GOT3 (cell line): ENCODE results near the gene RBM44.
"Not testable (repeated sequence)": the region's sequence is repeated elsewhere in the genome, so short reads cannot be mapped to it uniquely, and the experiment has no call there.

Source experiments
- DNase-seq: peaks from one replicate; lab custom pipeline; 2025; ENCODE audit warnings: mixed read lengths; lab: John Stamatoyannopoulos, UW

Gene RBM44

DNA sequence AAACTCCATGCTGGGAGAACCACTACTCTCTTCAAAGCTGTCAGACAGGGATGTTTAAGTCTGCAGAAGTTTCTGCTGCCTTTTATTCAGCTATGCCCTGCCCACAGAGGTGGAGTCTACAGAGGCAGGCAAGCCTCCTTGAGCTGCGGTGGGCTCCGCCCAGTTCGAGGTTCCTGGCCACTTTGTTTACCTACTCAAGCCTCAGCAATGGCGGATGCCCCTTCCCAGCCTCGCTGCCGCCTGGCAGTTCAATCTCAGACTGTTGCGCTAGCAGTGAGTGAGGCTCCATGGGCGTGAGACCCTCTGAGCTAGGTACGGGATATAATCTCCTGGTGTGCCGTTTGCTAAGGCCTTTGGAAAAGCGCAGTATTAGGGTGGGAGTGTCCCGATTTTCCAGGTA, 50.4 kb downstream of the RBM44 start:
- DNase-seq, result not testable (repeated sequence)

DNA sequence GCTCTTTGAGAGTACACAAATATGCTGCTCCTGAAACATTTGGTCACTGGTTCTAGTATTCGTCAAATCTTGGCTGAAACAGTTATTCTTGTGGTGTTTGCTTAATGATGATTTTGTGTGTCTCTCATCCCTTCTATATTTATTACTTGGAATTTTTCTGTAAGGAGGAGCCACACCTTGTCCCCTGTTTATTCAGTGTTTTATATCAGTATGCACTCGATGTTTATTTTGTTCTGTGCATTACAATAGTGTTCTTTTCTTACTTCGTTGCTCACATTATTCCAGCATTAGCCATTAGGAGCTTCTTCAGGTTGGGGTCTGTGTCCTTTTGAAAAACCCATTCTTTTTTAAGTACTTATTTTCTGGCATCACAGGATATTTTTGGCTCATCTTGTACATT, 55.7 kb downstream of the RBM44 start:
- no peak for DNase-seq

DNA sequence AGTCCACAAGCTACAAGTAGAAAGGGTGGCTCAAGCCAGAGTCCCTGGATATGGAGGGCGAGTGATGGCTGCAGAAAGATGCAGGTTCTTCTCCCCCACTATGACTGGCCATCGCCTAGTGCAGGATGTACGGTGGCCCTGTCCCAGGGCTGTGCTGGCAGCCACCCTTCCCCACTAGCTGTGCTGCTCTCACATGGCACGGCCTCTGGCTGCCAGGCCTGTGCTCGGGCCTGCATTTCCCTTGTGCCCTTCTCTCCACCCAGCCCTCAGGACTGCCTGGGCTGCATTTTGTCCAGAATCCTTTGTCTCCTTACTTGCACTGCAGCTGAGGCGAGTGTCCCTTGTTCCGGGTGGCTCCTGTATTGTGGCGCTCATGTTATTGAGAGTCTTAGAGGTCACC, 59.2 kb downstream of the RBM44 start:
- DNase-seq, result no peak

DNA sequence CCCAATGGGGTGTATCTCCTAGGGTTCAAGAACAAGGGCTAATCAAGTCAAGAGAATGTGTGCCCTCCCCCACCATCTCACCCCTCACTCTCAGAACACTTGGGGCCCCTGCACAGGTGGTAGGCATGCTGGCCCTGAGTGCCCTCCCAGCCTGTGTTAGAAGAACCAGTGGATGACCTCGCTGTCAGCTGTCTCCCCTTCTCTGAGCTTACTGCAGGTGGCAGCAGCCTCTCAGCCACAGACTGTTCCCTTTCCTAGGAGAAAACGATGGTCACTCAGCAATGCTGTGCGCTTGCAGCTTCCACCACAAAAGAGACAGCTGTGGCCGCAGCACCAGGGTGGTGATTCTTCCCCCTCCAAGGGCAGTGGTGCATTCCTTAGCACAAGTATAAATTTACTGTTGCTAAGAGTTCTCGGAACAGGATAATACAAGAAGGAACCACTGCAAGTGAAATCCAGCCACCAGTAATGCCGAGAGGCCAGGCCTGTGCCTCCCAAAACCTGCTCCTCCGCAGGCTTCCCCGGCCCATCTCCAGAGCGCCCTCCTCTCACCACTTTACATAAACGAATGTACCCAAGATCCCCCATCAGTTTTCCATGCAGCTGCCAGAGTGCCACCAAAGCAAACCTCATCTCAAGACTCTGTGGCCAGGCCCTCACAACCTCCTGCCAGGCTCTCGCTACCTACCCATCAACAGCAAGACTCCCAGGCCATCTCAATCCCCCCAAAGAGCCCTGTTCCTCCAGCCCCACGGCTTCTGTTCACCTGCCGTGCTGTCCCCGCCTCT, 59.9 kb downstream of the RBM44 start:
- no peak for DNase-seq

DNA sequence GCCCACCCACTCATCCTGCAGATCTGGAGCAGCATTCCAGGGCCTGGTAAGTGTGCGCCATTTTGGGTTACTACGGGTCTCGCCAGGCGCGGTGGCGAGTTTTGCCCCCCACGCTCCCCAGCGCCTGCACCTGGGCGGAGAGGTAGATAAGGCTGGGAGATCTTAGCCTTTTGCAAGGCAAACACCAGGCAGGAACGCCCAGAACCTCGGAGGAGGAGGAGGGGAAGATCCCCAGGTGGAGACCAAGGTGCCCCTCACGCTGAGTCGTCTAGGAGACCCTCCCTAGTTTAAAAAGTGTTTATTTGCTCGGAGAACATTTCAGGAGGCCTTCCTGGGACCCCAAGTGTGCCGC, 60.5 kb downstream of the RBM44 start:
- no peak for DNase-seq

DNA sequence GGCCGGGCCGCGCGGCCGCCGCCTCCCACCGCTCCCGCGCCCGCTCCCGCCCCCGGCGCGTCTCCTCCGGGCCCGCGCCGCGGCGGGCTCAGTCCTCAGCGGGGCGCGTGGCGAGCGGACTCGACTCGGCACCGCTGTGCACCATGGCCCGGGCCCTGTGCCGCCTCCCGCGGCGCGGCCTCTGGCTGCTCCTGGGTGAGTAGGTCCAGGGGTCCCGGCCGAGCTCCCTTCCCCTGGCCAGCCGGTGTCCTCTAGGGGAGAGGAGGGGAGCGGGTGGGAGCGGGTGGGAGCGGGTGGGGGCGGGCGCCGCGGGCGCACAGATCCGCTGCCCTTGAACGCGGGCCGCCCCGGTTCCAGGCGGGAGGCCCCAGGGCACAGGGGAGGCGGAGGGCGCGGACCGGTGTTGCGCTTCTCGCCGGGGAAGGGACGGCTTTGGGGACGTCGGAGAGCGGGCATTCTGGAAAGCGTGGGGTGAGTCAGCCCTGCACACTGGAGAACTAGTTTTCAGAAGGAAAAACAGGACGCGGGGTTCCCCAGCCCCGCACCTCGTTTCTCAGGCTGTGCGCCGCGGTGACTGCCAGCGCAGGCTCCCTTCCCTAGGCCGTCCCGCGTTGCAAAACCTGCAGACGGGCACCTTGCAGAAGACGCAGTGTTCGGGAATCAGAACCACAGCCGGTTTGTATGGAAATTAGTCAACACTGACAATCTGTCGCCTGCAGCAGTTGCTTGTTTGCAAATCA, 61.1 kb downstream of the RBM44 start, which contains the start of gene RAMP1:
TSS of gene RAMP1 (plus strand) at position 91 of the 740 bp plus-strand sequence. CDS start at position 144, 53 bp downstream.
- no peak for DNase-seq

DNA sequence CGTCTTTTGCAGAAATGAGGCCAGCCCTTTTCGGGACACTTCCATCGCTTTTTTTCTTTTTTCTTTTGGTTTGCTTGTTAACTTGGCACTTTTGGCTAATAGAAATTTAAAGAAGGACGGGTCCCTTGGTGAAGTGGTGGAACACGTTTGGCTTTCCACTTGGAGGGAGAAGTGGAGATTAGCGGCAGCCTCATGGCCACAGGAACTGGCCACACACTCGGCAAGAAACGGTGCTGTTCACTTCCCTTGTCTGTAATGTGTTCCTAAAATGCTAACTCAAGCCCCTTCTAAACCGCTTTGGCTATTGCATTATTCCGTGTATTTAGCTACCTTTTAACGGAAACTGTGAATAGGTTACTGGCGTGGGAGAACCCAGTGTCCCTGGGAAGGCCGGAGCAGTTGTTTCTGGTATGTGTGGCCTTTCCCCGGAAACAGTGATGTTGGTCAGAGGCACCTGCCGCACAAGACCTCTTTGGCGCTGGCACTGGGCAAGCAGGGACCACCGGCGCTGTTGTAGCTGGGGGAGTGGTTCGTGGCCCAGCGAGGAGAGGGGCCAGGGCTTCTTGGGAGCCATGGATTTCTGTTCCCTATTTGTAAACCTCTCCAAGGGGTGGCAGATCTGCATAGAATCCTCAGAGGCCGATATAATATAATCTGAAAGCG, 61.8 kb downstream of the RBM44 start:
- no peak for DNase-seq

DNA sequence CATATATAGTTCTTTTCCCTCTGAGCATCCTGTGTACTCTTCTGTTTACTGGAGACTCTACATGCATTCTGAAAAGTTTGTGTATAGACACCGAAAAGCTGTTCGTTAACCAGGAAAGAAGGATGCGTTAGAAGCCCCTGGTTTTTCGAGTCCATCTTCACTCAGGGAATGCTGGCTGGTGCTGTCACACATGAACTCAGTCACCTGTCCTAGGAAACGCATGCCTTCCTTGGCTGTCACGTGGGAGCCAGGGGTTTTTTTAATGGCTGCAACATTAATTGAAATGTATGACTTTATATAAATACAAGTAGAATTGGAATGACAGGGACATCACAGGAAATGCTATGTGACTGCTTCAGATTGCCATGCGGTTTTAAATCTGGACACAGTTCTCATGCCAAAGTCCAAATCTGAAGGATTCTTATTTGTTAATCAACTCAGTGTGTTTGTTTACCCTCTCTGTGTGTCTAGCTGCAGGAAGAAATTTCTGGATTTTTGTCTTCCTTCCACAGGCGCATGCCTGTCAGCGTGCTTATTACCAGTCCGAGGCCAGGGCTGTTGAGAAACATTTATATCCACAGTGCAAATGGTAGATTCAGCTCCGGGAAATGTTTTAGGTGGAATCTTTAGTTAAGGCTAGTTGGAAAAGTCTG, 63.4 kb downstream of the RBM44 start:
- no peak for DNase-seq

DNA sequence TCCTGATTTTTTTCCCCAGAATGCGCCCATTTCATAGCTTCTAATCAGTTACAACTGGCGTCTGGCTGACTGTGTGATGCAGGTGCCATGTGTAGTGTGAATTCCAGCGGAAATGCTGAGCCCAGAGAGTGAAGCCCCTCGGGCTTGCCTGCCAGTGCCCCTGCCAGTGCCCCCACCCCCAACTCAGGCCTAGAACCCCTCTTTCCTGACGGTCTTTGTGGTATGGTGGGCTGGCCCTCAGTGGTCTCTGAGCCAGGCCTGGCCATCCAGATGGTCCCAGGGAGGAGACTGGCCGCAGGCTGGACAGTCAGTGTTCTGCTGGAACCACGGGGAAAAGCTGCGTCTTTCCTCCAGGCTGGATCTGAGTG, 63.9 kb downstream of the RBM44 start:
- DNase-seq, result no peak

DNA sequence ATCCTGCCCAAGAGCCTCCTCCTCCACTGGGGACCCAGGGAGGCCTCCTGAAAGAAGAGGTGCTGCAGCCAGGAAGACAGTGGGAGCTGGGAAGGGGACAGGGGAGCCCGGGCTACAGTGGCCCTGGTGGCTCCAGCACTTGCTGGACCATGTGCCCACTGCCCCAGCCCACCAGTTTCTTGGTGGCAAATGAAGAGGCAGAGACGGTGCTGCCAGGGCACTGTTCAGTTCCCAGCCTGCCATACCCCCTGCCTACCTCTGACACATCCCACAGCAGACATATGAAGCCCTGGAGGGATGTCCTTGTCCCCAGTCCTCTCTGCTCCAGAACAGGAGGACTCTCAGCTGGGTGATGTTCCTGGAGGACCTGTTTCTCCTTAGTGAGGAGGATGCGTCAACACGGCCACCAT, 64.5 kb downstream of the RBM44 start:
- DNase-seq, result no peak

DNA sequence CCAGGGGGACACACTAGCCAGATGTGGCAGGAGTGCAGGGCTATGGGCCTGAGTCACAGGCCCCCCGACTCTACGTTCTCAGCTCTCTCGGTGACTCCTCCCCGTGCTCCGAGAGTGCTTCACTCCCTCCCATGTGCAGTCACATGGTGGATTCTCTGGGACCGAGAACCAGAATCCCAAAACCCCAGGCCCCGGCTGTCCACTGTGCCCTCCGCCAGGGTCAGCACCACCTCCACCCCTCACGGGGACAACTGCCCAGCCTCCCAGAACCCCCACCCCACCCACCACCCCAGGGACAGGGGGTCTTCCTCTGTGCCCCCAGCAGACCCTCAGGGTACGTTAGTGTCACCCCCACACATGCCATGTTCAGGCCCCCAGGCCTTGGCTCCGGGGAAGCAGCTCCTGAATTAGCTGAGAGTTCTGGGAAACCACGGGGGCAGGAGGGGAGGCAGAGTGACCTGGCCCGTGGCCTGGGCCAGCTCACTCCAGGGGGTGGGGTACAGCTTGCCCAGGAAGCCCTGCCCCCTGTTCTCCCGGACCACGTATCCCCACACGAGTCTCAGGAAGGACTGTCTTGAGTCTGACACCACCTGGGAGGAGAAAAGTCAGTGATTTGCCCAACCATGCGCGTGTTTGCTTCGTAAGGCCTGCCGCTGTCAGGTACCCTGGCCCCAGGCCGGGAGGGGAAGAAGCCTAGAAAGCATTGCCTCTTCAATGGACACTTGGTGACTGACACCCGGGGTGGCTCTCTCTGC, 65.3 kb downstream of the RBM44 start:
- no peak for DNase-seq

DNA sequence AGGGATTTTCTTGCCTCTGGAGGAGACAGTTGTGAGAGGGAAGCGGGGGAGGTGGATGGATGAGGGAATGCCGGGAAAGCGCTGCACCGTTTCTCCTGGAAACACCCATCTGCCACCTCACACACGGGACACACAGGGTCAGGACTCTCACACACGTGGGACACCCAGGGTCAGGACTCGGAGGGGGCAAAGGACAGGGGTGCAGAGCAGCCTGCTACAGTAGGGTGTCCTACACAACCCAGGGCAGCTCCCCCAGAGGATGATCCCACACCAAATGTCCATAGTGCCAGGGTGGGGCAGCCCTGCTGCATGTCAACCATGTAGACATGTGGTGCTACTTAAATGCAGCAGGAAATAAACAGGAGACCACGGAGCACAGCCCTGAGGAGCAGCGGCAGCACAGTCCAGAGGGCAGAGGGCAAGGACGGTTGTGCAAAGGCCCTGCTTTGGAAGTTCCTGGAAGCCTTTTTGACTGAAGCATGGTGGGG, 65.9 kb downstream of the RBM44 start:
- DNase-seq, result no peak

DNA sequence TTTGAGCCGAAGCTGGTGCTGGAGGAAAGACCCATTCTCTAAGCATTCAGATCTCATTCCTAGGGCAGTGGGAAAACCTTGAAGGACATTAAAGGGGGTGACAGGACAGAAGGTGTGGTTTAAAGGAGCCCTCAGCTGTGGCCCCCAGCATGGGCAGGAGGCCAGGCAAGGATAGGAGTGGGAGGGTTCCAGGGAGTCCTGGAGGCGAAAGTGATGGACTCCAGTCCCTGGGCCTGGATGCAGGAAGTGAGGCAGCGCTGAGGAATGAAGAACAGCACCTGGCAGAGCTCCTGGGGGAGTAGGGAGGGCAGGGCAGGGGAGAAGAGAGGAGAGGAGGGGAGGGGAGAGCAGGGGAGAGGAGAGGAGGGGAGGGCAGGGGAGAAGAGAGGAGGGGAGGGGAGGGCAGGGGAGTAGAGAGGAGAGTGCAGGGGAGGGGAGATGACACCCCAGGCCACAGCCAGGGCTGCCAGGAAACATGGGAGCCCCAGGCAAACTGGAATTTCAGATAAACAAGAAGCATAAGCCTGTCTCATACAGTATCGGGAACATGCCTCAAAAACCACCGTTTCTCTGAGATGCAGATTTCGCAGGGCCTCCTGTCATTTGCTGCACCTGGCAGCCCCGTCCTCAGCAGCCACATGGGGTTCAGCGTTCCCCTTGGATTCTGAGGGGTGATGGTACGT, 66.5 kb downstream of the RBM44 start:
- no peak for DNase-seq

DNA sequence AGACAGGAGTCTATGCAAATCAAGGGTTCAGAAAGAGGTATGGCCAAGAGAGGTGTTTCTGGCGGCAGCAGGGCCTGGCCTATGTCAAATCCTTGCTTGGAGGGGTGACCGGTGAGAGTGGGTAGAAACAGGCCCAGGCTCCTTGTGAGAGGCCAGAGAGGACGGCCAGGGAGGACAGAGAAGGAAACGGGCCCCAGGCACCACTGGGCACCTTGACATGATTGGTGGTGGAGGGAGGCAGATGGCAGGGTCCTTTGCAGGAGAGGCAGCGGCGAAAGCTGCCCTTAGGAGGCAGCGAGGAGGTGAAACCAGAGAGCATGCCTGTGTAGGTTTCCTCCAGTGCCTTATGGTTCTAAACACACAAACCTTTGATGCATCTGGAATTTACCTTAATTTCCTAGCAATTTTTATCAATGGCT, 67.1 kb downstream of the RBM44 start:
- no peak for DNase-seq

DNA sequence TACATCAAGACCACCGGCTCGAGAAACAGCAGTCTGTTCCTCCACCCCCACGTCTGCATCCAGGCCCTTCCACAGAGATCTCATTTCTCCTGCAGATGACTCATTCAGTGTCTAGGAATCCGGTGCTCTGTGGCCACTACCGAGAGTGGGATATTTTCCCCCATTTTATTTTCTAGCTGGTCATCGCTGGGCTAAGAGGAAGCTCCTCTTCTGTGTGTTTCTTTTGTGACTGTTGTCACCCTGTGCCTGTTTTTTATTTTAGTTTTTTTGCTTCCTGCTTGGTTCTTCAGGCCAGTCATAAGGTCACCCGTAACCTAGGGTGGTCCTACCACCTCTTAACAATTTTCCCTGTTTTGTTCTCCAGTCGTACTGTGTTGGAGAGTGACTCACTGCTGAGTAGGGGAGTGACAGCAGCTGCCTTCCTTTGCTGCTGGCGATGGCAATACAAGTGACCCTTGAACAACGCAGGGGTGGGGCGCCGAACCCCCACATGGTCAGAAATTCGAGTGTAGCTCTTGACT, 67.6 kb downstream of the RBM44 start:
- DNase-seq, result no peak

DNA sequence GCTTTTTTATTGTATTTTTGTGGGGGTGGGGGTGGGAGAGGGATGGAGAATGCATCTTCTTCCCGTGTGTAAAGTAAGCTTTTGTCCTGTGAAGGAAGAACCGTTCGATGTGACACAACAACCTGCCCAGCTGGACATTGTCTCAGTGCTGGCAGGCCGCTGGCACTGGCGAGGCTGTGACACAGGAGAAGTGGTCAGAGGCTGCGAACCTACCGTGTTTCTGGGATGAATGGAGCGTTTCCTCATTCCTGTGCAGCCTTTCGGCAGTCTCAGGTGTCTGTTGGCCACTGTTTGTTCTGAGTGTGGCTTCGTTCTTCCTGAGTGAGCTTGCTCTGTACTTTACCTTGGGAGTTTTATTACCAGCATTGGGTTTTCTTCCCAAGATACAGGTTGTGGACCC, 68.9 kb downstream of the RBM44 start:
- no peak for DNase-seq

DNA sequence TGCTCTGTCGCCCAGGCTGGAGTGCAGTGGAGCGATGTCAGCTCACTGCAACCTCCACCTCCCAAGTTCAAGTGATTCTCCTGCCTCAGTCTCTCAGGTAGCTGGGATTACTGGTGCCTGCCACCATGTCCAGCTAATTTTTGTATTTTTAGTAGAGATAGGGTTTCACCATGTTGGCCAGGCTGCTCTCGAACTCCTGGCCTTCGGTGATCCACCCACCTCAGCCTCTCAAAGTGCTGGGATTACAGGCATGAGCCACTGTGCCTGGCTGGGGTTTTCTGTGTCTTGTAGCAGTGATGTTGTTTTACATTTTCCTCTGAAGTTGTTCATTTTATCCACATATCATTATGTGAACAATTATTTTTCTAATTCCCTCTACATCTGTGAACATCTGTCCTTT, 69.5 kb downstream of the RBM44 start:
- DNase-seq, result not testable (repeated sequence)

DNA sequence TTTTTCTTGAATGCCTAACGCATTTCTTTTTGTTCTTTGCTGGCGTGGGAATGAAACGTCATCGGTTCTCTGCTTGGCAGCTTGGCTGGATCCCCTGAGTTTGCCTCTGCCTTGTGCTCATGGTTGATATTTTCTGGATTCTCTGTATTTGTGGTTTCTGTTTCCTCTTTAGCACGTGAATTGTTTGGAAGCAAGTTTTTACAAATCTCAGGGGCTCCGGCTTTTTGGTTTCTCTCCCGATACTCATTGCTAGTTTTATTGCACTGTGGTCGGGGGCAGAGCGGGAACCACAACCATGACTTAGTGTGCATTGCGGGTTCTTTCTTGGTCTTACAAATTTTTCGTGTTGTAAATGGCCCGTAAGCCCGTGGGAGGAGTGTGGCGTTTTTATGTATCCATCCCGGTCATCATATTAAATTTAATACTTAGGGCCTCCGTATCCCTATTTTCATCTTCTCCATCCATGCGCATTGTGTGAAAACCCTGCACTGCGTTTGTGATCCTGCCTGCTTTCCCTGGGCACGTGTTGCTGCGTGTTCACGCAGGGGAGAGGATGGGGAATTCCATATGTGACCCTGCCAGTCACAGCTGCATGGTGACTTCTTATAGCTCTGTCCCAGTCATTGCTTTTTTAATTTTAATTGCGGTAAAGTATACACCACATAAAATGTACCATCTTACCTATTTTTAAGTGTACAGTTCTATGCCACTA, 70.2 kb downstream of the RBM44 start:
- DNase-seq, result no peak

DNA sequence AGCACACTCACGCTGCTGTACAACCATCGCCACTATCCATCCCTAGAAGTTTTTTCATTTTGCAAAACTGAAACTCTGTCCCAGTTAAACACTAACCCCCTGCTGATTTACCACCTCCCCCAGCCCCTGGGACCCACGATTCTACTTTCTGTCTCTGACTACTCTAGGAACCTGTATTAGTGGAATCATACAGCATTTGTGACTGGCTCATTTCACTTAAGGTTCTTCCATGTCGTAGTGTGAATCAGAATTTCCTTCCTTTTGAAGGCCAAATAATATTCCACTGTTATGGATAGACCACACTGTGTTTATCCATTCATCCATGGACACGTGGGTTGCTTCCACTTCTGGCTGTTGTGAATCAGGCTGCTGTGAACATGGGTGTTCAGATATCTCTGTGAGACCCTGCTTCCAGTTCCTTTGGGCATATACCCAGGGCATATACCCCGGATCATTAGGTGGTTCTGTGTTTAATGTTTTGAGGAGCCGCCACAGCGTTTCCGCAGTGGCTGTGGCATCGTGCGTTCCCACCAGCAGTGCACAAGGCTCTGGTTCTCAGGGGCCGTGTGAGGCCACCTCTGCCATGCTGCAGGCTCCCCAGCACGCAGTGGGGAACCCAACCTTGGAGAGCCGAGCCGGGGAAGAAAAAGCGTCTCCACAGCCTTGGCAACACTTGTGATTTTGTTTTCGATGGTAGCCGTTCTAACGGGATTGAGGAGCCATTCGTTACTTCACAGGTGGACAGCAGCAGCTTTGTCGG, 70.9 kb downstream of the RBM44 start:
- DNase-seq, result no peak
